ENCODE results near the gene SBK1.

DNA sequence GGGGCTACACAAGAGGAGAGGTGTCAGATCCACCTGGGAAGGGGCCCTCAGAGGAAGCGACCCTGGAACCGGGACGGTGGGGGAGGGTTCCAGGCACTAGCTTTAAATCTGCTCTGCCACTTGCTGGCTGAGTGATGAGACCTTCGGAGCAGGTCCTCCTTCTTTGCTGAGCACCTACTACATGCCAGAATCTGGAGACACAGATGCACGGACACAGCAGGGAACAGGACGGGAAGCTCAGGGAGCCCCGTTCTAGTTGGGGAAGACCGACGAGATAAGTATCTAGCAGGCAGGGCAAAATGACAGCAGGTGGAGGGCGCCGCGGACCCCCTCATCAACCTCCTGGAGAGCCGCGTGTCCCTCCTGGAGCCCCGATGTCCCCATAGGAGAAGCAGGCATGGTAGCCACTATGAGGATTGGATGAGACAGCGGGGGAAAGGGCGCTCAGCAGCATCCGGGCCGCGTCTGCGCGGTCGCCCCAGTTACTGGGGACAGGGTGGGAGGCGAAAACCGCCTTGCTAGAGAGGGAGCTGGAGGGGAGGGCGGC lies 27.2 kb downstream of the SBK1 start:
- TF ChIP-seq CTCF (IDR thresholded peaks at IDR 0.05) (no peak), POLR2A (IDR thresholded peaks at IDR 0.05) (no peak)

Data from lower leg skin (tissue), 3 donors.